NB4 (cell line): Measurements from ENCODE around the gene DNAAF5.

Experiments used
- MYC ChIP-seq: IDR thresholded peaks from 2 replicates; pipeline ENCODE4 v1.6.1; 2011; ENCODE audit warnings: low read depth, low read length
- POLR2A ChIP-seq: IDR thresholded peaks from 2 replicates; pipeline ENCODE4 v1.6.1; 2011; ENCODE audit warnings: mild to moderate bottlenecking; ENCODE audit not compliant: insufficient read length; ENCODE audit errors: extremely low read depth
- TF ChIP-seq, protein P1 (sequence below): IDR thresholded peaks from one replicate; pipeline ENCODE4 v1.5.1; 2012; ENCODE audit warnings: low read depth, low read length
- TF ChIP-seq, protein P2 (sequence below): IDR thresholded peaks from 2 replicates; pipeline ENCODE4 v1.6.1; 2011; ENCODE audit warnings: low read depth, low read length

DNA sequence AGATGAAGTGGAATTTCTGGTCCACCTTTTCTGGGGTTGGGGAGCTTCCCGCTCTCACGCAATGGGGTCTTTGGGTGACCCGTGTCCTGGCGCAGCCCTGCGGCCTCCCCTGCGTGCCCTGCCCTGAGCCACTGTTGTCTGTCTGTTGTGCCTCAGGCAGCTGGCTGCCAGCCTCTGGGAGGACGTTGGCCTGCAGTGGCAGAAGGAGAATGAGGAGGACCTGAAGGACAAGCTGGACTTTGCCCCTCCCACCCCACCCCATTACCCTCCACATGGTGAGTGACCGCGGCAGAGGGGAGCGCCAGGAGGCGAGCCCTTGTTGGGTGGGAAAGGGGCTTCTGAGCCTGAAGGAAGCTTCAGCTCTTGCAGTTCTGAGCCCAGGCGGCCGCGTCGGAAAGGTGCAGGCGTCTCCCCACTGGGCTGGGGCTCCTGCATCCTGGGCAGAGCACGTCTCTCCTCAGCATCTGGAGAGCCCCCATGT lies 14.7 kb downstream of the DNAAF5 start:
- no peak for TF ChIP-seq POLR2A
- TF ChIP-seq, protein P1, sequence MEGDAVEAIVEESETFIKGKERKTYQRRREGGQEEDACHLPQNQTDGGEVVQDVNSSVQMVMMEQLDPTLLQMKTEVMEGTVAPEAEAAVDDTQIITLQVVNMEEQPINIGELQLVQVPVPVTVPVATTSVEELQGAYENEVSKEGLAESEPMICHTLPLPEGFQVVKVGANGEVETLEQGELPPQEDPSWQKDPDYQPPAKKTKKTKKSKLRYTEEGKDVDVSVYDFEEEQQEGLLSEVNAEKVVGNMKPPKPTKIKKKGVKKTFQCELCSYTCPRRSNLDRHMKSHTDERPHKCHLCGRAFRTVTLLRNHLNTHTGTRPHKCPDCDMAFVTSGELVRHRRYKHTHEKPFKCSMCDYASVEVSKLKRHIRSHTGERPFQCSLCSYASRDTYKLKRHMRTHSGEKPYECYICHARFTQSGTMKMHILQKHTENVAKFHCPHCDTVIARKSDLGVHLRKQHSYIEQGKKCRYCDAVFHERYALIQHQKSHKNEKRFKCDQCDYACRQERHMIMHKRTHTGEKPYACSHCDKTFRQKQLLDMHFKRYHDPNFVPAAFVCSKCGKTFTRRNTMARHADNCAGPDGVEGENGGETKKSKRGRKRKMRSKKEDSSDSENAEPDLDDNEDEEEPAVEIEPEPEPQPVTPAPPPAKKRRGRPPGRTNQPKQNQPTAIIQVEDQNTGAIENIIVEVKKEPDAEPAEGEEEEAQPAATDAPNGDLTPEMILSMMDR = no peak
- TF ChIP-seq, protein P2, sequence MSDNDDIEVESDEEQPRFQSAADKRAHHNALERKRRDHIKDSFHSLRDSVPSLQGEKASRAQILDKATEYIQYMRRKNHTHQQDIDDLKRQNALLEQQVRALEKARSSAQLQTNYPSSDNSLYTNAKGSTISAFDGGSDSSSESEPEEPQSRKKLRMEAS = no peak
- no peak for TF ChIP-seq MYC
